Measurements from ENCODE around the gene TNFSF8.

Gene TNFSF8

DNA sequence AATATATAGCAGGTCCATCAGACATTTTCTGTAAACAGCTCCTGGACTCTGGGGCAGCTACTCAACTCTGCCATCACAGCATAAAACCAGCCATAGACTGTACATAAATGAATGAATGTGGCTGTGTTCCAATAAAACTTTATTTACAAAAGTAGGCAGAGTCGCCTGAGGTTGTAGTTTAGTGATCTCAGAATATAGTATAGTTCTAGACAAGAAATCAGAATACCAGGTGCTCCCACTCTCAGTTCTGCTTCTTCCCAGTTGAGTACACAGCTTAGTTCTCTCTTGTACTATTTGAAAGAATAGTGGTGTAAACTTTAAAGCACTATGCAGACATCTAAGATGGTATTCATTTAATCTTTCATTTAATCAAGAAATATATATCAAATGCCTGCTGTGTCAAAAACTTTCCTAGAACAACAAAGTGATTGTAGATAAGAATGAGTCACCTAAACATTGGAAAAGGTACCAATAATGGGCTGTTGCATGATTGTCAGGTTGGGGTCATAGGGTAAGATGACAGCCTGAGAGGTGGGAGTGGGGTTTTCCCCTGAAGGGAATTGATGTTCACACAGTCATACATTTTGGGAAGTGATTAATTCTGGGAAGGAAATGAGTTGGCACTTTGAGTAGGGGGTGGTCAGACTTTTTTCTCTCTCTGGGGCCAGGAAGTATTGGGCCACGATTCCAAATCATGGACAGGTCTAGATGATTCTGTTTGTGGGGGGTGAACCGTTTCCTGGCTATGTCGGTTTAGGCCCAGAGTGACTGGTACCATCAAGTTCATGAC lies 37.0 kb downstream of the TNFSF8 start:
- Histone ChIP-seq H4K20me1 (ENCODE audit: low read depth, low read length) (no peaks in the 10 kb centered on the region), H3F3A (ENCODE audit: insufficient read depth) (peaks cover 8% of the 10 kb centered on the region), H2AFZ (ENCODE audit: low read depth, low read length, severe bottlenecking) (no peak overlapping the region), H3K79me2 (ENCODE audit: insufficient read depth, low read length) (no peaks in the 10 kb centered on the region), H3K9me2 (replicated peaks; ENCODE audit: insufficient read depth, low read length) (no peaks in the 10 kb centered on the region), H3K9ac (ENCODE audit: low read length) (no peak overlapping the region), H3K4me3 (ENCODE audit: insufficient read depth, low read length, poor library complexity, severe bottlenecking) (no peak overlapping the region), H3K4me2 (ENCODE audit: low read depth, low read length, poor library complexity, severe bottlenecking) (peak overlapping the region; percentile 27), H3K27ac (ENCODE audit: low read depth, low read length) (peak overlapping the region; percentile 47), H3K27me3 (ENCODE audit: low read length) (no peaks in the 10 kb centered on the region), H3K36me3 (ENCODE audit: low read length) (no peaks in the 10 kb centered on the region), H3K9me3 (ENCODE audit: insufficient read depth, low read length) (no peaks in the 10 kb centered on the region)
- TF ChIP-seq CTCF (IDR thresholded peaks at IDR 0.05; ENCODE audit: insufficient read depth, low read length, poor library complexity, severe bottlenecking) = no peak
- no peak for TF ChIP-seq EZH2phosphoT487 (conservative IDR thresholded peaks at IDR 0.05; ENCODE audit: low read length)

GRCh38 chr9:114889802-114890224 lies 40.6 kb downstream of the TNFSF8 start:
- Histone ChIP-seq H3K9ac (ENCODE audit: low read length) (no peak overlapping the region), H3K79me2 (ENCODE audit: insufficient read depth, low read length) (no peaks in the 10 kb centered on the region), H3K27me3 (ENCODE audit: low read length) (no peaks in the 10 kb centered on the region), H2AFZ (ENCODE audit: low read depth, low read length, severe bottlenecking) (no peak overlapping the region), H4K20me1 (ENCODE audit: low read depth, low read length) (no peaks in the 10 kb centered on the region), H3K27ac (ENCODE audit: low read depth, low read length) (no peak overlapping the region), H3K9me3 (ENCODE audit: insufficient read depth, low read length) (no peaks in the 10 kb centered on the region), H3K9me2 (replicated peaks; ENCODE audit: insufficient read depth, low read length) (no peaks in the 10 kb centered on the region), H3F3A (ENCODE audit: insufficient read depth) (peaks cover 8% of the 10 kb centered on the region), H3K36me3 (ENCODE audit: low read length) (no peaks in the 10 kb centered on the region), H3K4me3 (ENCODE audit: insufficient read depth, low read length, poor library complexity, severe bottlenecking) (no peak overlapping the region), H3K4me2 (ENCODE audit: low read depth, low read length, poor library complexity, severe bottlenecking) (no peak overlapping the region)
- TF ChIP-seq CTCF (IDR thresholded peaks at IDR 0.05; ENCODE audit: insufficient read depth, low read length, poor library complexity, severe bottlenecking) (no peak), EZH2phosphoT487 (conservative IDR thresholded peaks at IDR 0.05; ENCODE audit: low read length) (no peak)

GRCh38 chr9:114888607-114889006 lies 41.8 kb downstream of the TNFSF8 start:
- Histone ChIP-seq H3K9ac (ENCODE audit: low read length) (no peak overlapping the region), H3K9me2 (replicated peaks; ENCODE audit: insufficient read depth, low read length) (no peaks in the 10 kb centered on the region), H2AFZ (ENCODE audit: low read depth, low read length, severe bottlenecking) (no peak overlapping the region), H3K4me2 (ENCODE audit: low read depth, low read length, poor library complexity, severe bottlenecking) (no peak overlapping the region), H4K20me1 (ENCODE audit: low read depth, low read length) (no peaks in the 10 kb centered on the region), H3K4me3 (ENCODE audit: insufficient read depth, low read length, poor library complexity, severe bottlenecking) (no peak overlapping the region), H3F3A (ENCODE audit: insufficient read depth) (peaks cover 8% of the 10 kb centered on the region), H3K9me3 (ENCODE audit: insufficient read depth, low read length) (peaks cover 5% of the 10 kb centered on the region; the same call in 1 of the 2 replicates), H3K27ac (ENCODE audit: low read depth, low read length) (no peak overlapping the region), H3K79me2 (ENCODE audit: insufficient read depth, low read length) (no peaks in the 10 kb centered on the region), H3K27me3 (ENCODE audit: low read length) (no peaks in the 10 kb centered on the region), H3K36me3 (ENCODE audit: low read length) (no peaks in the 10 kb centered on the region)
- TF ChIP-seq EZH2phosphoT487 (conservative IDR thresholded peaks at IDR 0.05; ENCODE audit: low read length) (no peak), CTCF (IDR thresholded peaks at IDR 0.05; ENCODE audit: insufficient read depth, low read length, poor library complexity, severe bottlenecking) (no peak)
